Activated CD4-positive, alpha-beta T cell treated with anti-CD3 and anti-CD28 coated beads, Interleukin-2, amount 50 U/mL, for 1 hour (primary cell): ENCODE data around the gene MFSD6.
"Not testable (repeated sequence)": the region's sequence is repeated elsewhere in the genome, so short reads cannot be mapped to it uniquely, and the experiment has no call there.

Experiments used
- DNase-seq: peaks from one replicate; pipeline ENCODE4 v3.0.0-alpha.2; 2020

MFSD6 gene

GRCh38 chr2:190505696-190506095 is 97.5 kb downstream of the MFSD6 start:
- DNase-seq: no peak

GRCh38 chr2:190506666-190507065 is 98.5 kb downstream of the MFSD6 start:
- DNase-seq: no peak

- DNase-seq: no peak
Measured at GRCh38 chr2:190507135-190507534, 99.0 kb downstream of the MFSD6 start.

- DNase-seq: not testable (repeated sequence)
Measured at GRCh38 chr2:190509895-190510294, 101.7 kb downstream of the MFSD6 start.

GRCh38 chr2:190511104-190511503 is 102.9 kb downstream of the MFSD6 start:
- DNase-seq: no peak

GRCh38 chr2:190512539-190513095 is 104.5 kb downstream of the MFSD6 start:
- DNase-seq: no peak

GRCh38 chr2:190513877-190514276 is 105.7 kb downstream of the MFSD6 start:
- DNase-seq: no peak

- no peak for DNase-seq
Measured at GRCh38 chr2:190514676-190515075, 106.5 kb downstream of the MFSD6 start.

GRCh38 chr2:190515687-190516086 is 107.5 kb downstream of the MFSD6 start:
- DNase-seq: no peak

- no peak for DNase-seq
Measured at GRCh38 chr2:190517468-190517867, 109.3 kb downstream of the MFSD6 start.

- DNase-seq: no peak
Measured at GRCh38 chr2:190519975-190520767, 112.0 kb downstream of the MFSD6 start.

GRCh38 chr2:190524928-190525327 is 116.8 kb downstream of the MFSD6 start:
- DNase-seq: no peak

- no peak for DNase-seq
Measured at GRCh38 chr2:190526105-190526750, 118.1 kb downstream of the MFSD6 start.

- DNase-seq: no peak
Measured at GRCh38 chr2:190527214-190527613, 119.1 kb downstream of the MFSD6 start.

GRCh38 chr2:190527918-190528317 is 119.8 kb downstream of the MFSD6 start:
- no peak for DNase-seq

GRCh38 chr2:190528521-190529001 is 120.4 kb downstream of the MFSD6 start:
- no peak for DNase-seq

- DNase-seq: no peak
Measured at GRCh38 chr2:190529486-190530247, 121.5 kb downstream of the MFSD6 start.

- DNase-seq: no peak
Measured at GRCh38 chr2:190530248-190530900, 122.2 kb downstream of the MFSD6 start.

GRCh38 chr2:190532581-190532980 is 124.4 kb downstream of the MFSD6 start:
- no peak for DNase-seq

- DNase-seq: no peak
Measured at GRCh38 chr2:190533175-190533967, 125.2 kb downstream of the MFSD6 start.

GRCh38 chr2:190533968-190534309 is 125.8 kb downstream of the MFSD6 start:
- DNase-seq: peak; percentile 47
